ENCODE results near the gene ATP8A2.
"Not testable (repeated sequence)": the region's sequence is repeated elsewhere in the genome, so short reads cannot be mapped to it uniquely, and the experiment has no call there.

- TF ChIP-seq CTCF (IDR thresholded peaks at IDR 0.05 in 4 of 5, conservative IDR thresholded peaks at IDR 0.05 in 1 of 5); POLR2A (IDR thresholded peaks at IDR 0.05): not testable (repeated sequence)
Measured at GRCh38 chr13:25954080-25954479, 582.3 kb downstream of the ATP8A2 start.
